NCI-H2196 (cell line): ENCODE measurements around the gene IDI2.
A peak's percentile ranks its signal among the peaks of the same experiment; 100 is the strongest.
"Not testable (repeated sequence)": the region's sequence is repeated elsewhere in the genome, so short reads cannot be mapped to it uniquely, and the experiment has no call there.

Experiments
- DNase-seq: peaks from one replicate; lab custom pipeline; 2025; ENCODE audit not compliant: unreplicated experiment; lab: John Stamatoyannopoulos, UW

Gene IDI2

DNA sequence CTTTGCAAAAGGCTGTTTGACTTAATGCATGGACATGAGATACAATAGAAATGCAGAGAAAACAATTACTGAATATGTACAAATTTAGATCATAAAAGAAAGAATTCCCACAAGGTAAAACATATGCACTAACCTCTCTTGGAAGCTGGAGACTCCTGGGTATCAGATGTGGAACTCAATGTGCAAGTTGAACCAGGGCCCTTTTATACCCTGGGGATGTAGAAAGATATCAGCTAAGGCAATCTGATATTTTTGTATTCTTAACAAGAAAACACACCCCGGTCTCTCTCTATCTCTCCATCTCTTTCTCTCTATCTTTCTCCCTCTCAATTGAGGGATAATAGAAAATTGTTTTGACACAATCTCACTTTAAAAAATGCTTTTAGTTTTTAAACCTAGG lies at the start of gene IDI2:
TSS of gene IDI2 (minus strand) at position 177 of the 400 bp plus-strand sequence. CDS start 1,136 bp downstream, outside the sequence.
- no peak for DNase-seq

- DNase-seq: no peak
Measured at GRCh38 chr10:1074748-1075308, 49.2 kb upstream of the IDI2 start.

DNA sequence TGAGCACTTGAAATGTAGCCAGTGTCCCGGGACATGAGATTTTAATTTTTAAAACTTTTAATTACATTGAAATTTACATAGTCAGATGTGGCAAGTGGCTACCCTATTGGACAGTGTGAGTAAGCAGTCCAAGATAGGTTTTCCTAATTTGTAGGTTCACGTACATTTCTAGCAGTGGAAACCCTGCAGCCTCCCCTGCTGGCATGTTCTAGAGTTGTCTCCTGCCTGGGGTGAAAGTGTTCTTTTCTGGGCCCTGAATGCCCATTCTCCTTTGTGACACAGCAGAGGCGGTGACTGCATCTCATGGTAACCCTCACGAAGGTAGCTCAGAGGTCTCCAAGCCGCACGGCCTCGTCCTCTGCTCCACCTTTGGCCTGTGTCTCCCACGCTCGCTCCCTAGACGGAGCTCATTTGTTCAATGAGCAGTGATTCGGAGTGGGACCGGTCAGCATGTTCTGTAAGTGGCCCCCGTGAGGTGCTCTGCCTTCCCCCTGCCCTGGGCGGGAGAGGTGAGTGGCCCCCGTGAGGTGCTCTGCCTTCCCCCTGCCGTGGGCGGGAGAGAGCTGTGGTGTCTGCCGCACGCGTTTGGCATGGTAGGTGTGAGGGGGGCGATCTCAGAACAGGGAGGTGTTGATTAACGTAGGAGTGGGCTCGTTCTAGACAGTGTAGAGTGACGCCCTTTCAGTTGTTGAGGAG lies 48.5 kb upstream of the IDI2 start:
- DNase-seq: no peak

- DNase-seq: no peak
Measured at GRCh38 chr10:1070919-1071318, 45.3 kb upstream of the IDI2 start.

- DNase-seq: no peak
Measured at GRCh38 chr10:1068380-1069361, 43.0 kb upstream of the IDI2 start.

GRCh38 chr10:1066734-1067133 lies 41.1 kb upstream of the IDI2 start:
- DNase-seq: not testable (repeated sequence)

GRCh38 chr10:1064964-1065247 lies 39.2 kb upstream of the IDI2 start:
- DNase-seq: no peak

- no peak for DNase-seq
Measured at GRCh38 chr10:1063232-1063865, 37.7 kb upstream of the IDI2 start.

DNA sequence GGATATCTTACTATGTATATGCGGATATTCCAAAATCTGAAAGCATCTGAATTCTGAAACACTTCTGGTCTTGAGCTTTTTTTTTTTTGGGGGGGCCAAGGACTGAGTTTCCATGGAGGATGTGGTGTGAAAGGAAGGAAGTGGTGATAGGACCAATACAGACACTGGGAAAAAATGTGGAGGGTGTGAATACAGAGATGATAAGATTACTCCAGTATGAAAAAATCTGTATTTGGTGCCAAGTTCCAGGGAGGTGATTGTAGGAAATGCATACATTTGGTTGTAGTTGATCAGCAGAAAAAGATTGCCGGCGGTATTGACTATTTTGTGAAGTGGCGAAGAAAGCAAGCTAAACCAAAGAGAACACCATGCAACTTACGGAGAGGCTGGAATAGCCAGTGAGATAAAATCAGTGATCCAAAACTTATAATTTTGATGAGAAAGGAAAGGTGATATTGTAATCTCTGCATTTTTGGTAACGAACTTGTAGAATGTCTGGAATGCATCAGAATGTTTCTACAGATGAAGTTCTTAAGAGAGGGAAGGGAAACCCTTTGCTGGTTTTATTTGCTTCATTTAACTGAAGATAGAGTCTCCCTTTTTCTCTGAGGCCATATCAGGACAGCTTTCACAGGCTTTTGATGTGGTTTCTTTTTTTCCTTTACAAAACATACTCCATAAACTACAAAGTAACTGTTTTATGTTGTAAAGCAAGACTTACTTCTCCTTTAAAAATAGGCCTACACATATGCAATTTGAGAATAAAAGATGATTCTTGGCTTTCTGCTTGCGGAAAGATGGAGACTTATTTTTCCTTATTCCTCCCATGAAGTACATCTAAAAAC lies 36.5 kb upstream of the IDI2 start:
- no peak for DNase-seq

GRCh38 chr10:1059902-1060301 lies 34.2 kb upstream of the IDI2 start:
- DNase-seq: no peak

GRCh38 chr10:1058017-1058416 lies 32.4 kb upstream of the IDI2 start:
- DNase-seq: no peak

DNA sequence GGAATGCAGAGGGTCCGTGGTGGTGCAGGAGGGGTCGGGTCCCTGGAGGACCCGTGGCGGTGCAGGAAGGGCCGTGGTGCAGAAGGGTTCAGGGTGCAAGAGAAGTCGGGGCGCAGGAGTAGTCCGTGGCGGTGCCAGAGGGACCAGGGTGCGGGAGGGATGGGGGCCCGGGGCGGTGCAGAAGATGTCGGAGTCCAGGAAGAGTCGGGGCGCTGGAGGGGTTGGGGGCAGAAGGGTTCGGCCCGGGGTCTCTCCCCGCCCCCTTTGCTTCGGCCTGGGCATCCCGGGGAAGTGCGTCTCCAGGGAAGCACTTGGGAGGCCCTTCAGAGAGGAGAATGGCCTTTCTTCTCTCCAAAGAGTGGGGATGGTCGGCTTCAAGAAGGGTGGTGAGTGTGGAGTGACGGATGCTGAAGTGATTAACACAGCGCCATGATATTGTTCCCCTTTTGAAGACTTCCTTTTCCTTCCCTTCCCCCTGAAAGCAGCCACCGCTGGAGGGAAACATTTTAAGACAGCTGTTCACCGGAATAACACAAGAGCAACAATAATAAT lies 31.5 kb upstream of the IDI2 start:
- no peak for DNase-seq

DNA sequence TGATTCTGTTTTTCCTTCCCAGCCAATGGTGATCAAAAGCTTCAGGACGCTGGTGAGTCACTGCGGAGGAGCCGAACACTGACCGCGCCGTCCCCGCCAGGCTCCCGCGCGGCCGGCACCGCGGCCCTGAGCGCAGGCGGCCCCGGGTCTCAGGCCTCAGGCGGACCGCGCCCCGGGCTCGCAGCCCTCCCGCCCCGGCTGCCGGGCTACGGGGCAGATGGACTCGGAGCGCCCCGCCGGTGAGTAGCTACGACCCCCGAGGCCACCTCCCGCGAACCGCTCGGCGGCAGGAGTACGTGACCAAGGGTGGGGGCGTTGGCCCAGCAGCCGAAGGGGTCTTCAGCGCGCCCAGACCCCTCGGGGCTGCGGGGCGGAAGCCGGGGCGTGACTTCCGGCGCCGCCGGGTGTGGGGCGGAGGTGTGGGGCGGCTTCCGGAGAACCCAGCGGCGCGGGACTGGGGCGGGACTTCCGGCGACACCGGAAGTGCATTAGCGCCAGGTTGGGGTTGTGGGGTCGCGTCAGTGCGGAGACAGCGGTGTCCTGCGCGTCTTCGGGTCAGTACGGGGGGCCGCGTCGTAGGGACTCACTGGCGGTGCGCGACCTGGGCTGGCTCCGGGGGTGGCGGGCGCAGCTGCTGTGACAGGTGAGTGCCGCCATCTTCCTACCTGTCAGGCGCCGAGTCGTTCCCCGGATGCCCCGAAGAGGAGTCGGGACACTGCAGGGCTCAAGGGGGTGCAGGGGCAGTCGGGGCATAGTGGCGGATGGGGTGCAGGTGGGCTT lies 30.9 kb upstream of the IDI2 start, which contains the start of gene WDR37:
TSS of gene WDR37 (plus strand) at position 60 of the 780 bp plus-strand sequence. CDS start 15,771 bp downstream, outside the sequence.
- DNase-seq: peak; percentile 42

DNA sequence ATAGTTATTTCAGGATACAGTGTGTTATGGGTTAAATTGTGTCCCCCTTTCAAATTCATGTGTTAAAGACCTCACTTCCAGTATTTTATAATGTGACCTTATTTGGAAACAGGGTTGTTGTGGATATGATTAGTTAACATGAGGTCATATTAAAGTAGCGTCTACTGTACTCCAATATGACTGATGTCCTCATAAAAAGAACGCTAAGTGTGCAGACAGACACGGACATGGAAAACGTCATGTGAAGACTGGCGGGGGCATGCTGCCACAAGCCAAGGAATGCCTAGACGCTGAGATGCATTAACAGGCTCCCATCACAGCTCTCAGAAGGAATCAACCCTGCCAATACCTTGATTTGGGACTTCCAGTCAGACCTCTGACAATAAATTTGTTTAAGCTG lies 29.0 kb upstream of the IDI2 start:
- DNase-seq: no peak

DNA sequence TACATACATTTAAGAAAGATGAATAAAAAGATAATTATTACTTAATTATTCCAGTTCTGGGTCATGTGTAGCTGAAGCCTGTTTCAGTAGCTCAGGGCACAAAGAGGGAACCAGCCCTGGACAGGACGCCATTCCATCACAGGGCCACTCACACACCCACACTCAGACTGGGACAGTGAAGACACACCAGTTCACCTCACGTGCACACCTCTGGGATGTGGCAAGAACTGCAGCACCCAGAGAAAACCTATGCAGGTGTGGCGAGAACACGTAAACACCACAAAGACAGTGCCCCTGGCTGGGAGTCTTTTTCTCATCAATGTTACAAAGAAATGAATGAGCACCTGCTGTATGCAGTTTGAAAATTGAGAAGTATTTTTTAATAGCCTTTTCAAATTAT lies 24.9 kb upstream of the IDI2 start:
- no peak for DNase-seq

DNA sequence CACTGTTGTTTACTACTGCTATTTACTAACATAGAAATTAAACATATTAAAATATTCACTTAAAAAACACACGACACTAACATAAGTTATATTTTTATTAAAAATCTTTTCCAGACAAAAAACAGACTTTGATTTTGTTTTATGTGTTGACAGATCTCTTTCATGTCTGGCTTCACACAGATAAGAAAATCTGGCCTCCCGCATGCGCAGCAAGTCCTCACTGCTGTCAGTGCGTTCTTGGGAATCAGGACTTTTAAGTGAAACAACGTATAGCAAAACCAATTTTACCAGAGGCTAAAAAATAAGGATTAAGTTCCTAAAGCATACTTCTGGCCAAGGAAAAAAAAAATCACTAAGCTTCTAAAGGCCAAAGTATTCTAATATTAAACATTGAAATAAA lies 24.5 kb upstream of the IDI2 start:
- no peak for DNase-seq

DNA sequence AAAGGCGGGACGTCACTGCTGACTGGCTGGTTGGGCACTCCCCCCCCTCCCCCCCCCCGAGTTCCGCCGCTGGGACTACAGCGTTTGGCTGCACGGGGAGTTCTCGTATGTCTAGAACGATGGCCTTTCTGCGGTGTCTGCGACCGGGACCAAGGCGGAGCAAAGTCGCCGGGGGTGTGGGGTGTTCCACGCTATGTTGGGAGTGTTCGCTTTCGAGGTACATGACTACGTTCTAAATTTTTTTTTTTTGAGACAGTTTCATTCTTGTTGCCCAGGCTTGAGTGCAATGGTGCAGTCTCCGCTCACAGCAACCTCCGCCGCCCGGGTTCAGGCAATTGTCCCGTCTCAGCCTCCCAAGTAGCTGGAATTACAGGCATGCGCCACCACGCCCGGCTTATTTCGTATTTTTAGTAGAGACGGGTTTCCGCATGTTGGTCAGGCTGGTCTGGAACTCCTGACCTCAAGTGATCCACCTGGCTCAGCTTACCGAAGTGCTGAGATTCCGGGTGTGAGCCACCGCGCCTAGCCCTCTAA lies 23.8 kb upstream of the IDI2 start:
- no peak for DNase-seq

- DNase-seq: peak; percentile 97
Measured at GRCh38 chr10:1048732-1049424, 23.2 kb upstream of the IDI2 start, which contains the start of gene IDI1. IDI1 (minus strand) TSS chr10:1049119; CDS start chr10:1049003, 116 bp downstream.
